ENCODE data around the gene CADM1. TPM values are rescaled to one million over a fixed set of nuclear protein-coding genes. Genes with fewer than 3 reads are reported as not detected.

CADM1 gene
- total RNA-seq, 1 experiment from 2014 or later = 1.1 TPM

DNA sequence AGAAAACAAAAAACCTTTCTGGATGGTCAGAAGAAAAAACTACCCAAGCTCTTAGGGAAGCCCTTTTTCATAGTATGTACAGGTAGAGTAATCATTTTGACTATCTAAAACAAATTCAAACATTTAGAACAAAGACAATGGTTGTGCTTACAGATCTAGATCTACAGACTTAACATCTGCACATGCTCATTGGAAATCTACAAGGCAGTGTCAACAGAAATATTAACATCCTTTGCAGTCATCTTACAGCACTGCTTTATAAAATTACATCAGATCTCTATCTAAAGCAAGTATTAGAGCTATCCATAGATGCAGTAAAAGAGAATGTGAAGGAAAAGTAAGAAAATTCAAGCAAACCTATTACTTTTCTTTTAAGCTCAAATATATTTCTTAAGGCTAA is 110.3 kb downstream of the CADM1 start:
- H3K4me1 ChIP-seq (ENCODE audit: insufficient read depth, low read length) = no peaks in the 10 kb centered on the region
- BruUV-seq (replicated peaks) = no TSS peak
- H4K20me1 ChIP-seq (ENCODE audit: low read length) = no peaks in the 10 kb centered on the region
- H3K4me2 ChIP-seq (ENCODE audit: low read length) = no peak overlapping the region
- no peaks in the 10 kb centered on the region for H3F3A ChIP-seq (ENCODE audit: low read length, unreplicated experiment)
- intact Hi-C loops (cut with micrococcal nuclease) = no loop called here
- no peaks in the 10 kb centered on the region for H3K79me2 ChIP-seq (ENCODE audit: low read length)
- TF ChIP-seq, protein P1, sequence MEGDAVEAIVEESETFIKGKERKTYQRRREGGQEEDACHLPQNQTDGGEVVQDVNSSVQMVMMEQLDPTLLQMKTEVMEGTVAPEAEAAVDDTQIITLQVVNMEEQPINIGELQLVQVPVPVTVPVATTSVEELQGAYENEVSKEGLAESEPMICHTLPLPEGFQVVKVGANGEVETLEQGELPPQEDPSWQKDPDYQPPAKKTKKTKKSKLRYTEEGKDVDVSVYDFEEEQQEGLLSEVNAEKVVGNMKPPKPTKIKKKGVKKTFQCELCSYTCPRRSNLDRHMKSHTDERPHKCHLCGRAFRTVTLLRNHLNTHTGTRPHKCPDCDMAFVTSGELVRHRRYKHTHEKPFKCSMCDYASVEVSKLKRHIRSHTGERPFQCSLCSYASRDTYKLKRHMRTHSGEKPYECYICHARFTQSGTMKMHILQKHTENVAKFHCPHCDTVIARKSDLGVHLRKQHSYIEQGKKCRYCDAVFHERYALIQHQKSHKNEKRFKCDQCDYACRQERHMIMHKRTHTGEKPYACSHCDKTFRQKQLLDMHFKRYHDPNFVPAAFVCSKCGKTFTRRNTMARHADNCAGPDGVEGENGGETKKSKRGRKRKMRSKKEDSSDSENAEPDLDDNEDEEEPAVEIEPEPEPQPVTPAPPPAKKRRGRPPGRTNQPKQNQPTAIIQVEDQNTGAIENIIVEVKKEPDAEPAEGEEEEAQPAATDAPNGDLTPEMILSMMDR (conservative IDR thresholded peaks at IDR 0.05; ENCODE audit: low read depth, low read length) = no peak
- no peak for TF ChIP-seq EZH2phosphoT487 (IDR thresholded peaks at IDR 0.05; ENCODE audit: borderline replicate concordance, low read length)
- TF ChIP-seq EZH2 (IDR thresholded peaks at IDR 0.05; ENCODE audit: low read length, unreplicated experiment) = no peak
- H3K36me3 ChIP-seq (ENCODE audit: low read depth, low read length) = no peaks in the 10 kb centered on the region
- POLR2A ChIA-PET (ENCODE audit: unreplicated experiment) = no interaction called here
- H3K9me2 ChIP-seq (replicated peaks; ENCODE audit: low read length) = no peaks in the 10 kb centered on the region
- peaks cover 5% of the 10 kb centered on the region for H3K9me3 ChIP-seq (ENCODE audit: low read length)
- H3K4me3 ChIP-seq (ENCODE audit: low read length) = no peak overlapping the region
- CTCF ChIA-PET = no interaction called here
- no peak overlapping the region for H3K9ac ChIP-seq (ENCODE audit: low read length)
- ATAC-seq (no peak), DNase-seq (no peak)
- H3K27me3 ChIP-seq (ENCODE audit: low read length) = no peaks in the 10 kb centered on the region
- no peak overlapping the region for H3K27ac ChIP-seq (ENCODE audit: low read length)
- H2AFZ ChIP-seq (ENCODE audit: low read length) = no peak overlapping the region

DNA sequence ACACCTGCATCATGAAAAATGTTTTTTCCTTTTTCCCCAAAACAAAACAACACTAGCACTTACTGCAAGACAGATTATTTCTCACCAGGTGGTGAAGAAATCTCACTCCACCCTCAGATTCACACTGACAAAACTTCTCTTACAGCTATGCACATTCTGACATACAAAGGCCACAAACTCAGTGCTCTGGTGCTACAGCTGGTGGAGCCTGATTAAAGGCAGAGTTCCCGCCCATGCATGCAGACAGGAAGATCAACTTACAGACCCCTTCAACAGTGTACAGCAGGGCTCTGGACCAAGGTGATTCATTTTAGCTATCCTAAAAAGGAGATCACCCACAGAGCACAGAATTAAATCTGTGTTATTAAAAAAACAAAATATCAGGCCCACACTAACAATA is 112.6 kb downstream of the CADM1 start:
- Histone ChIP-seq H4K20me1 (ENCODE audit: low read length) (no peaks in the 10 kb centered on the region), H3K9ac (ENCODE audit: low read length) (no peak overlapping the region), H3K27ac (ENCODE audit: low read length) (no peak overlapping the region), H3K4me2 (ENCODE audit: low read length) (no peak overlapping the region), H3K9me2 (replicated peaks; ENCODE audit: low read length) (no peaks in the 10 kb centered on the region), H2AFZ (ENCODE audit: low read length) (no peak overlapping the region), H3K27me3 (ENCODE audit: low read length) (no peaks in the 10 kb centered on the region), H3K4me1 (ENCODE audit: insufficient read depth, low read length) (no peaks in the 10 kb centered on the region), H3K4me3 (ENCODE audit: low read length) (no peak overlapping the region), H3K36me3 (ENCODE audit: low read depth, low read length) (no peaks in the 10 kb centered on the region), H3F3A (ENCODE audit: low read length, unreplicated experiment) (no peaks in the 10 kb centered on the region), H3K79me2 (ENCODE audit: low read length) (no peaks in the 10 kb centered on the region), H3K9me3 (ENCODE audit: low read length) (peaks cover 2% of the 10 kb centered on the region; the same call in 1 of the 2 replicates)
- ChIA-PET POLR2A (ENCODE audit: unreplicated experiment) (no interaction called here), CTCF (no interaction called here)
- DNase-seq (no peak), ATAC-seq (no peak)
- TF ChIP-seq EZH2phosphoT487 (IDR thresholded peaks at IDR 0.05; ENCODE audit: borderline replicate concordance, low read length) = no peak
- no peak for TF ChIP-seq EZH2 (IDR thresholded peaks at IDR 0.05; ENCODE audit: low read length, unreplicated experiment)
- TF ChIP-seq, protein P1 (conservative IDR thresholded peaks at IDR 0.05; ENCODE audit: low read depth, low read length) = no peak
- BruUV-seq (replicated peaks) = no TSS peak
- intact Hi-C loops (cut with micrococcal nuclease) = no loop called here

DNA sequence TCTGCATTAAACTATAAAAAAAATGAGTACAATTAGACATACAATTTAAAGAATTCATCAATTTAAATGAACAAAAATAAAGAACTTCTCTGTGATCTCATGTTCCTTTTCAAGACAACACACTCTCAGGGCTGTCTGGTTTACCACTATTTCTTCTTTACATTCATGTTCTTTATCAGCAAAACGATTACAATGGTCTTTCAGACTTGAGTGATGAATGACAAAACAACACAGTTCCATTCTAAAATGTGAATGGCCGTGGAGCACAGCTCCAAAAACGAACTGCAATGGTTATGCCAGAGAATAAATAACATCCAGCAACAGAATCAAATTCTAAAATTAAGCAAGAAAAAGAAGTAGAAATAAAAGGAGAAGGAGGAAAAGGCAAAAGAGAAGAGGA is 113.1 kb downstream of the CADM1 start:
- no peaks in the 10 kb centered on the region for H3K4me1 ChIP-seq (ENCODE audit: insufficient read depth, low read length)
- ChIA-PET CTCF (no interaction called here), POLR2A (ENCODE audit: unreplicated experiment) (no interaction called here)
- H3K36me3 ChIP-seq (ENCODE audit: low read depth, low read length) = no peaks in the 10 kb centered on the region
- no peaks in the 10 kb centered on the region for H3K9me2 ChIP-seq (replicated peaks; ENCODE audit: low read length)
- no peaks in the 10 kb centered on the region for H4K20me1 ChIP-seq (ENCODE audit: low read length)
- no peak overlapping the region for H3K4me2 ChIP-seq (ENCODE audit: low read length)
- intact Hi-C loops (cut with micrococcal nuclease) = no loop called here
- TF ChIP-seq EZH2 (IDR thresholded peaks at IDR 0.05; ENCODE audit: low read length, unreplicated experiment) (no peak), EZH2phosphoT487 (IDR thresholded peaks at IDR 0.05; ENCODE audit: borderline replicate concordance, low read length) (no peak)
- TF ChIP-seq, protein P1 (conservative IDR thresholded peaks at IDR 0.05; ENCODE audit: low read depth, low read length) = no peak
- BruUV-seq (replicated peaks) = no TSS peak
- DNase-seq (no peak), ATAC-seq (no peak)
- H2AFZ ChIP-seq (ENCODE audit: low read length) = no peak overlapping the region
- no peak overlapping the region for H3K4me3 ChIP-seq (ENCODE audit: low read length)
- H3K27me3 ChIP-seq (ENCODE audit: low read length) = no peaks in the 10 kb centered on the region
- H3K9me3 ChIP-seq (ENCODE audit: low read length) = no peaks in the 10 kb centered on the region
- H3K79me2 ChIP-seq (ENCODE audit: low read length) = no peaks in the 10 kb centered on the region
- H3K9ac ChIP-seq (ENCODE audit: low read length) = no peak overlapping the region
- H3K27ac ChIP-seq (ENCODE audit: low read length) = no peak overlapping the region
- H3F3A ChIP-seq (ENCODE audit: low read length, unreplicated experiment) = no peaks in the 10 kb centered on the region
